Bronchial smooth muscle cell (primary cell): ENCODE data around the gene RNPEP. TPM values are rescaled to one million over a fixed set of nuclear protein-coding genes. Genes with fewer than 3 reads are reported as not detected.

Experiments used
- total RNA-seq: library from RNA; depleted of rRNA; stranded (reverse); fragments of >200 nt; gene quantifications from 2 replicates; pipeline ENCODE4 v1.2.1, GENCODE V29; 2014

RNPEP gene
- 33.3 and 43.0 TPM in 2 replicates for total RNA-seq

DNA sequence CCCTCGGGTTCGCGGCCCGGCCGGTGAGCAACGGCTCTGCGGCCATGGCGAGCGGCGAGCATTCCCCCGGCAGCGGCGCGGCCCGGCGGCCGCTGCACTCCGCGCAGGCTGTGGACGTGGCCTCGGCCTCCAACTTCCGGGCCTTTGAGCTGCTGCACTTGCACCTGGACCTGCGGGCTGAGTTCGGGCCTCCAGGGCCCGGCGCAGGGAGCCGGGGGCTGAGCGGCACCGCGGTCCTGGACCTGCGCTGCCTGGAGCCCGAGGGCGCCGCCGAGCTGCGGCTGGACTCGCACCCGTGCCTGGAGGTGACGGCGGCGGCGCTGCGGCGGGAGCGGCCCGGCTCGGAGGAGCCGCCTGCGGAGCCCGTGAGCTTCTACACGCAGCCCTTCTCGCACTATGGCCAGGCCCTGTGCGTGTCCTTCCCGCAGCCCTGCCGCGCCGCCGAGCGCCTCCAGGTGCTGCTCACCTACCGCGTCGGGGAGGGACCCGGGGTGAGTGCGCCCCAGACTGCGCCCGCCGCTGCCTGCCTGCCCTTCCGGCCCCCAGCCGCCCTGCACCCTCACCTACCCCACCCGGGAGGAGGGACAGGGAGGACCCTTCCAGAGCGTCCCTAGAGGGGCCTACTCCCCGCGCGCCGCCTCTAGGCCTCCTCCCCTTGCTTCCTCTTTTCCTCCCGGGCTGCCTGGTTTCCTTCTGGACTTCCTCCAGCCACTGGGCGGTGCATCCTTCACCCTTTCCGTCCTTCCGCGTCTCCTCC, at the start of gene RNPEP:
RNPEP (plus strand) TSS at position 26 of the 757 bp plus-strand sequence; CDS start at position 45, 19 bp downstream.

DNA sequence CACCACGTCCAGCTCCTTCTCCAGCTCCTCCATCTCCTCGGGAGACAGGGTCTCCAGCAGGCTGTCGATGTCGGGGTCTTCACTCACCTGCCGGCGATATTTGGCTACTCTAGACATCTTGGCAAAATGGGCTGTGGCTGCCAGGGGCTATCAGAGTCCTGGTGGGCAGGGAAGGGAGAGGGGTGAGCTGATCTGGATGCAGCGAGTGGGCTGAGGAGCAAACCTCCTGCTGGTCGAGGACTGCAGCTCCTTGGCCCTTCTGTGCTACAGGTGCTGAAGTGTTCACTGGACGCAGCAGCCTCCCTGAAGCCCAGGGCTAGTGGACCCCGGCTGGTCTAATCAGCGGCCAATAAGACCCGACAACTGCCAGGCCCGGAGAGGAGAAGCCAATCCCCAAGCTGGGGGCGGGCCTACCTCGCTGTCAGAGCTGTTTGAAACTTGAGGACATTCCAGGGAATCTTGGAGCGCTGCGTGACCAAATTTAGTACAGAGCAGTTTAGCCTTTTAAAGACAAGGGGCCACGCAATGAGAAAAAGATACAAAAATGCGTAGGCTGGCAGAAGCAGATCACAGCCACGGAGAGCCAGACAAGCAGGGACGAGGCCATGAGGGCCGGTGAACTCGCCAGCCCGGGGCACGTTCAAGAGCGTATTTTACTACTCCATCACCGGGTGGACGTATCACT, 36.1 kb upstream of the RNPEP start, which contains the start of gene LMOD1:
LMOD1 (minus strand) TSS at position 325 of the 685 bp plus-strand sequence; CDS start at position 117, 208 bp downstream.

DNA sequence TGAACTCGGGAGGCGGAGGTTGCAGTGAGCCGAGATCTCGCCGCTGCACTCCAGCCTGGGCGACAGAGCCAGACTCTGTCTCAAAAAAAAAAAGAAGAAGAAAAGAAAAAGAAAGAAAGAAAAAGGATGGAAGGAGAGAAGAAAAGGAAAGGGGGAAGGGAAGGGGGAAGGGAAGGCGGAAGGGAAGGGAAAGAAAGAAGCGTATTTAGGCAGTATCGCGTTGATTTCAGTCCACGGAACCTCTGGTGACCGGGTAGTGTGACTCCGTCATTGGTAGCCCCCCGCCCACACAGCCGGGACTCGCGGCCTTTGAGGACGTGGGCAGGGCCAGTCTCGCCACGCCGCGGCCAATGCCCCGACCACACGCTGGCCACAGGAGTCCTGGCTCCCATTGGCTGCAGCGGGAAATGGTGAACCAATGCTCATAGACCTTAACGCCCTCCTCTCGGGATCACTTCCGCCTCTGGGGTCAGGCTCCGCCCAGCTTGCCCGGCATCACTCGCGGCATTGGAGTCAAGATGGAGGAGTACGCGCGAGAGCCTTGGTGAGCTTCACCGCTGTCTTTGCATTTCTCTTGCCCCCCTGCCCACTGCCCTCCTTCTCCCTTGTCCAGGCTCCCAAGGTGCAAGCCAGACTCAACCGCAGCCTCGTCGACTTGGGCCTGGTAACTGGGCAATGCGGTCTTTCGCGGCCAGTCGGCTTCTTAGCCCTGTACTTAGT, 27.3 kb upstream of the RNPEP start, which contains the start of gene TIMM17A:
TIMM17A (plus strand) TSS at position 495 of the 720 bp plus-strand sequence; CDS start at position 519, 24 bp downstream.

GRCh38 chr1:202010180-202011015, 27.9 kb downstream of the RNPEP start, which contains the start of gene ELF3:
TSS of gene ELF3 (plus strand) at chr1:202010587. CDS start at chr1:202011137, 550 bp downstream.

Other genes starting within 250 kb of the RNPEP start
- gene IPO9, start 153.5 kb upstream of the RNPEP start, total RNA-seq = 18.6 and 20.3 TPM in 2 replicates
- 10.1 and 14.3 TPM in 2 replicates for gene SHISA4, start 93.8 kb upstream of the RNPEP start, total RNA-seq
- gene LMOD1, start 36.1 kb upstream of the RNPEP start, total RNA-seq = 3.5 and 11.8 TPM in 2 replicates
- 28.7 and 44.0 TPM in 2 replicates for gene TIMM17A, start 27.1 kb upstream of the RNPEP start, total RNA-seq
- under 0.01 and 0.17 TPM in 2 replicates for gene ELF3, start 27.9 kb downstream of the RNPEP start, total RNA-seq
- gene GPR37L1, start 140.3 kb downstream of the RNPEP start, total RNA-seq = under 0.01 TPM in 1 of 2 replicates, not detected in the other
- 11.8 and 13.5 TPM in 2 replicates for gene ARL8A, start 162.1 kb downstream of the RNPEP start, total RNA-seq
- not detected in 2 replicates for gene PTPN7, start 178.0 kb downstream of the RNPEP start, total RNA-seq
- not detected in 2 replicates for gene LGR6, start 211.2 kb downstream of the RNPEP start, total RNA-seq